Medulla oblongata (tissue), 1 donor: ENCODE data around the gene FUT9.

ENCODE experiments used
- DNase-seq: peaks from one replicate; pipeline ENCODE4 v3.0.0-alpha.2; 2015; ENCODE audit errors: extremely low spot score

The FUT9 gene

GRCh38 chr6:96066376-96066775, 50.6 kb downstream of the FUT9 start:
- no peak for DNase-seq

GRCh38 chr6:96073555-96073954, 57.8 kb downstream of the FUT9 start:
- DNase-seq: no peak

DNA sequence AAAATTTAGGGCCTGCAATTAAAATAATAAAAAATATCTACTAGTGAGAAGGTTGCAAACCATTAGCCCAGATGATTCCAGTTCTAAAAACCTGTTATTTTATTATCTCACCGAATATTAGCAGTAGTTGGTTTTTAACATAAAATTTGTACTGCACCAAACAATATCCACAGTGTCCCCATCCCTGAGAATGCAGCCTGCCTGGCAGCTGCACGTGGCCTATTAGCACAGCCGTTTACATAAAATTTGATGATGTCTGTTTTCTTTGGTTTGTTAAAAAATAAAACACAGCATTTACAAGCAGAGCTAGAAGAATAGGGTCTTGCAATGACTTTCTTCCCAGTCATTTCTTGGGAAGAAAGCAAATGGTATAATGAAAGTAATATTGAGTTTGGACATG, 58.2 kb downstream of the FUT9 start:
- DNase-seq: peak; percentile 38

DNA sequence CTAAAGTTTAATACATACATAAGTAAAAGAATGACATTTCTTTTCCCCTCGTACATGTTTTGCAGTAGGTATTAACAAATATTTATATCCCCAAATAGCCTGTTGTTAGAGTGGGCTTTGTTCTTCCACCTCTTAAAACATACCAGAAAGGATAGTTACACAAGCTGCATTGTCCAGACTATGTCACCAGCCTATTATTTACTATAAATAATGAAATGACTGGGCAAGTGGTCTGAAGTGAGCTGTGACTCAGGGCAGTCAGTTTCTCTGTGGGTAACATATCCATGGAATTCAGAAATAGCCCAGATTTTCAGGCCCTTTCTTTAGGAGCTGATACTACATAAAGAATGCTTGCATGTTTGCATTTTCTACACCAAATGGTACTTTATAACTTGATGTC, 60.1 kb downstream of the FUT9 start:
- peak; percentile 40 for DNase-seq

DNA sequence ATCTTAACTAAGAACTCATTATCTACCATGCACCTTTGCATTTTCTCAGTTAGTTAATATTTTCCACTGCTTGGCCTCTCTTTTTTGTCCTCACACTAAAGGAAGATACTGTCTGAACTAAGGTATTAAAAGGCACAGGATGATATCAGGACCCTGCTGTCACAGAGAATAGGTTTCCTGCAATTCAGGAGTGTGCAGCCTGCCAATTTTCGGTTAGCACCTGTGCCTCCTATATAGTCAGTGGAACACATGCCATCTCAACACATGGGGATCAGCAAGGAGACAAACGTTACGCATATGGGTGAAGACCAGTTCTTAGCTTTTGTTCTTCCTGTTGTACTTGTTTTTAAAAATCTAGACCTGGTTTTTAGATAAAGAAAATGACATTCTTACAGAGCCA, 71.0 kb downstream of the FUT9 start:
- no peak for DNase-seq

DNA sequence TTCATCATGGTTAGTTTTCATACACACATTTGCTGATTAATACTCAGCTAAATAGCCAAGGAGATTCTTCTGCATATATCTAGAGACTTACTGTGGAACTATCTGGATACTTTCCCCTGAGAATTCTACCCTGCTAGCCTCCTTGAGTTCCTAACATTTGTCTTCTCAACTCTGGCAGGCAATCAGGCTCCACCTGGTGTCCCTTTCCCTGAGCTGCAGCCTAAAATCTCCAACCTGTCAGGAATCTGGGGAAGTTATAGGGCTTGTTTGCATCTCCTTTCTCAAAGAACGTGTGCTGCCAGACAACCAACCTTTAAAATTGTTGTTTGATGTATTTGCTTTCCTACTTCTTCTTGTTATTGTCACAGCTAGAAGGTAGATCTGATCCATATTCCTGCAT, 73.4 kb downstream of the FUT9 start:
- no peak for DNase-seq

GRCh38 chr6:96094077-96094476, 78.3 kb downstream of the FUT9 start:
- no peak for DNase-seq

DNA sequence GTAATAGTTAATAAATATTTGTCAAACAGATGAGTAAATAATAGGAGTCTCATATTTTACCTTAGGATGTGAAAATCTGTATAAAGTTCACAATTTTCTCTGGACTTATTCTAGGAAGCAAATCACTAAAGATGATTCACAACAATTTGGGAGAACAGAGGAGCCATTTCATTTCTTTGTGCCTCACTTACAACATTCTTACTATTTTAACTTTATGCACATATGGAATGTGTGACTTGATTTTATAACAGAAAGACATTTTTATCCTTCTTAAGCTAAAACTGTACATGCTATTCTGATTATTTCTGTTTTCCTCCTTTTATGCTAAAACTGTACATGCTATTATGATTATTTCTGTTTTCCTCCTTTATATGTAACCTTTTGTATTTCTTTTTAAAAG, 83.3 kb downstream of the FUT9 start:
- no peak for DNase-seq

GRCh38 chr6:96101564-96101963, 85.8 kb downstream of the FUT9 start:
- no peak for DNase-seq

GRCh38 chr6:96104910-96105309, 89.1 kb downstream of the FUT9 start:
- DNase-seq: no peak

DNA sequence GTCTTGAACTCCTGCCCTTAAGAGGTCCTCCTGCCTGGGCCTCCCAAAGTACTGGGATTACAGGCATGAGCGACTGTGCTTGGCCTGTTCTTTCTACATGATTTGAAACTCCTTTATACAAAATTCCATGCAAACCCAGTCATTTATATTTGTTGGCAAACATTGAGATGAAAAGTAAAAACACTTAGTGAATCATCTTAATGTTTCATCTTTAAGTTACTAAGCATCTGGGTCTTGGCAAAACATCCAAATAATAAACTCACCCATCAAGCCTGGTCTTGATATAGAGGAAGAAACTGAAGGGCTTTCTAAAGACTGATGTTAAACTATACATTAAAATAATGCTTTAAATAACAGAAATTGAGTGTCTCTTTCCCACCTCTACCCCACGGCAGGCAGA, 95.1 kb downstream of the FUT9 start:
- DNase-seq: no peak

GRCh38 chr6:96116674-96117073, 100.9 kb downstream of the FUT9 start:
- DNase-seq: no peak

- no peak for DNase-seq
Measured at GRCh38 chr6:96124778-96125177, 109.0 kb downstream of the FUT9 start.

- no peak for DNase-seq
Measured at GRCh38 chr6:96138406-96138805, 122.6 kb downstream of the FUT9 start.

DNA sequence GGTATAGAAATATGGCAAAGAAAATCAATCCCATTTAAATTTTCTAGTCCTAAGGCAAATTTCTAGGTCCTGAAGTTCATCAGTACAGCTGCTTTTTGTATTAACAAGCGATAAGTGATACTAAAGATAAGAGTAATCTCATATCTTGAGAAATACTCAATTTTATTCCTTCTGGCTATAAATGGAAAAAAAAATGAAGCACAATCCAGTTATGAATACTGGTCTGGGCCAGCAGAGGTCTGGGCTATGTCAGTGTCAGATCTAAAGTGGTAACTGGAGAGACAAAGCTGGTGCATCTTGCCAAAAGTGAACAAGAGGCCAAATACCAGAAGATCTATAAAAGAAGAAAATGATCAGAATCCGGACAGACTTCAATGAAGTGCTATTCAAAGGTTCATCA, 126.4 kb downstream of the FUT9 start:
- no peak for DNase-seq

DNA sequence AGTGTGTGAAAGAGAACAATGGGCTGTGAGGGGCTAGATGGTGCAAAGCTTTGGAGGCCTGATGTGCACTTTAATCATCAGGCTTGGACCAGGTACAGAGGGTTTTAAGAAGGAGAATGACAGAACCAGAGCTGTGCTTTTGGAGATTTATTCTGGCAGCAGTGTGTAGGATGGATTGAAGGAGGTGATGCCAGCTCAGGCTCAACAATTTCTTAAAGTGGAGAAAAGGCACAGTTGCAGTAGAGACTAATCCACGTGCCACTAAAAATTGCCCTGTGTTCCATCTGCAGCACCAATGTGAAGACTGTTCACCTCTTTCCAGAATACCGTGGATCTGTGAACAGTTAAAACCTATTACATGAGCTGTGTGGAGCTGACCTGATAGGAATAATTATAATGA, 134.7 kb downstream of the FUT9 start:
- DNase-seq: no peak

DNA sequence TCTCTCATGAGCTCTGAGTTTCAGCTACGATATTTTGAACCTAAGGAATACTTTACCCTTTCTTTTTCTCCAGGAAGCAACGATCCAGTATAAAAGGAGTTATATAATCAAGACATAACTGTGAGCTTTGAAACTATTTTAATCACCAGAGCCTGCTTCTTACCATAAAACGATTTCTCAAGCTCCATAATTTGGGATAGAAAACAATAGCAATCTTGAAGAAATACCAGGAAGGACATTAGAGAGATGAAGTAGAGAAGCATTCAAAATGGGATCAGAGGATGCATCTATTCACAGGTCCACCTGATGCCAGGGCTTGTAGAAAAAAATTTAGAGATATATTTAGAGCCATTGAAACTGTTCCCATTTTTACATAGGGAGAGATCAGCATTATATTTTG, 135.9 kb downstream of the FUT9 start:
- DNase-seq: no peak

- no peak for DNase-seq
Measured at GRCh38 chr6:96152114-96152708, 136.4 kb downstream of the FUT9 start.

GRCh38 chr6:96153775-96154174, 138.0 kb downstream of the FUT9 start:
- DNase-seq: no peak

DNA sequence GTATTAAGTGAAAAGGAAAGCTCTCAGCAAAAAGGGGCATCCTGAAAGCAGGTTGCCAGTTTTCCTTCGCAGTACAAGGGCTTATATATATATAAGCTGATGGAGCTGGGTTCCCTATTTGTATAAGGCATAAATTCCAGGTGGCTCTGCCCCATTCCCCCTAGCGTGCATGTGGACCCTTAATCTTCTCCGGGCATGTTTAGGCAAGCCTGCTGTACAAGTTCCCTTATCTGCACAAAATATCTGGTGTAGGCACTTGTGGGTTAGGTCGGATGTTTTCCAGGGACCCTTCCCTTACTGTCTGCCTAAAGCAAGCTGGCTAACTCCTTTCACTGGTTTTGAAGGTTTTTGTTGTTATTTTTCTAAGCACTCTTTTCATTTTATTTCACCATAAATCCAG, 140.7 kb downstream of the FUT9 start:
- no peak for DNase-seq

DNA sequence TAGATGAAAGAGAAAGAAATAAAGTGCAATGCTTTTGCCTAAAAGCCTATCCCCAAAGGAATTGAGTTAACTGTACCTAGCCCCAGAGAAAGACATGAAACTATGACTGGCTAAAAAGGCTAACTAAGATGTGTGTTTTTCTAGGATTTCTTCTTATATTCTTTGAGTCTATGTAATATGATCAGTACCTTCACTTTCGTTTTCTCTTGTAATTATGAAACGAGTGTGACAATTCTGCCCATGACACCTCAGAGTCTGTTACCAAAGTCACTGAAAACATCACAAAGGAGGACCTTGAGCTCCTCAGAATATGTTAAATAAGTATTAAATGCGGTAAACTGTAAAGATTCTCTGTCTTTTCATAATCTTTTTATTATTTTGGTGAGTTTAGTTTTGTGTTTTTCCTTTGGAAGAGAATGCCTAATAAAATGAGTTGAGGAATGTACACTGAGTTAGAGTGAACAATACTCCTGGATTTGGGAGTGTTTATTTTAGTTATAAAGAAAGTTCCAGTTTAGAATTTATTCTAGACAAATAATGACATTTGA, 141.3 kb downstream of the FUT9 start:
- peak; percentile 21 for DNase-seq

DNA sequence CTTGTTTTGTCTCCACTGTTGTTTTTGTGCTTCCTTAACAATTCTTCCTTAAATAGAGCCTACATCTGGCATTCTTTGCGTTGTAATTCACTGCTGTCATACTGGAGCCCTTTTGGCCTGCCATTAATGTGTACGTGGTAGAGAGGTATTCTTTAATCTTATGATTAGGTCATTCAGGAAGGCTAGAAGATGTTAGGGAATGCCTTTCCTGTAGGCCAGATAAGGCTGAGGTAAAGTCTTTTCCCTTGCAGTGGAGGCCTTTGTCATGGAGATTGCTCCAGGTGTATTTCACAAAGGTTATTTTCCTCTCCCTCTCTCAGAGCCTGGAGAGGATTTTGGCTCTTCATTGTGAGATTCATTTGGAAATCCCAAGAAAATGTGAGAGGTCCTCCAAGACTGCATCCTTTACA, 146.9 kb downstream of the FUT9 start:
- DNase-seq: no peak

DNA sequence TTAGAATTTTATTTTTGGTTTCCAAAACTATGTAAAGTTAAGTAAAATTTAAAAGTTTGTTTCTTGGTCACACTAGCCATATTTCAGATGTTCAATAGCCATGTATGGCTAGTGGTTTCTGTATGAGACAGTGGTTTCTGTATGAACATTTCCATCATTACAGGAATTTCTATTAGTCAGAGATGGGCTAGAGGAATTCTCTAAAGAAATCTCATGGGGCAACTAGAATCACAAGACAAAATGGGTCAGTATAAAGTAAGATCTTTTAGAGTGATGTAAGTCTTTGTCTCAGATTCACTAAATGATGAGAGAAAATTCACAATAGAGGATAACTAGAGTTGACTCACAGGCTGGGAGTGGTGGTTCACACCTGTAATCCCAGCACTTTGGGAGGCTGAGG, 149.0 kb downstream of the FUT9 start:
- DNase-seq: no peak

- DNase-seq: peak; percentile 45
Measured at GRCh38 chr6:96171112-96171511, 155.3 kb downstream of the FUT9 start.
